HEK293 (cell line): ENCODE data around the gene LSM14B.

Experiments used
- EGR2 ChIP-seq: fragments of 450-650 bp; formaldehyde crosslinking; IDR thresholded peaks from 2 replicates; pipeline ENCODE4 v1.5.1; 2016; ENCODE audit warnings: low read depth, missing biosample characterization, missing genetic modification characterization
- GFI1B ChIP-seq: fragments of 450-650 bp; formaldehyde crosslinking; IDR thresholded peaks from 2 replicates; pipeline ENCODE4 v1.5.1; 2016; ENCODE audit warnings: missing biosample characterization, missing genetic modification characterization
- HOXA7 ChIP-seq: sonication (generic); formaldehyde crosslinking; IDR thresholded peaks from 2 replicates; pipeline ENCODE4 v1.8.1; 2022; ENCODE audit warnings: missing genetic modification reagents, borderline replicate concordance
- KLF16 ChIP-seq: fragments of 450-650 bp; formaldehyde crosslinking; IDR thresholded peaks from 2 replicates; pipeline ENCODE4 v1.5.1; 2017; ENCODE audit warnings: missing biosample characterization, missing genetic modification characterization
- MEIS1 ChIP-seq: sonication (generic); formaldehyde crosslinking; IDR thresholded peaks from 2 replicates; pipeline ENCODE4 v1.8.1; 2022; ENCODE audit warnings: missing genetic modification reagents, mild to moderate bottlenecking, borderline replicate concordance
- SP2 ChIP-seq: fragments of 450-650 bp; formaldehyde crosslinking; IDR thresholded peaks from 2 replicates; pipeline ENCODE4 v1.5.1; 2016; ENCODE audit warnings: missing biosample characterization, missing genetic modification characterization
- SP7 ChIP-seq: fragments of 450-650 bp; formaldehyde crosslinking; IDR thresholded peaks from 2 replicates; pipeline ENCODE4 v1.5.1; 2016; ENCODE audit warnings: missing biosample characterization, missing genetic modification characterization
- TRIM28 ChIP-seq: IDR thresholded peaks from 2 replicates; pipeline ENCODE4 v1.6.1; 2011; ENCODE audit warnings: low read length, control low read depth, borderline replicate concordance
- ZBTB21 ChIP-seq: fragments of 450-650 bp; formaldehyde crosslinking; IDR thresholded peaks from 2 replicates; pipeline ENCODE4 v1.5.1; 2017; ENCODE audit warnings: missing biosample characterization, missing genetic modification characterization
- ZBTB48 ChIP-seq: fragments of 450-650 bp; formaldehyde crosslinking; IDR thresholded peaks from 2 replicates; pipeline ENCODE4 v1.5.1; 2016; ENCODE audit warnings: missing biosample characterization, missing genetic modification characterization
- ZEB2 ChIP-seq: fragments of 450-650 bp; formaldehyde crosslinking; IDR thresholded peaks from 2 replicates; pipeline ENCODE4 v1.5.1; 2016; ENCODE audit warnings: missing biosample characterization, missing genetic modification characterization
- ZIC2 ChIP-seq: fragments of 450-650 bp; formaldehyde crosslinking; IDR thresholded peaks from 2 replicates; pipeline ENCODE4 v1.5.1; 2016; ENCODE audit warnings: missing biosample characterization, missing genetic modification characterization
- ZNF404 ChIP-seq: fragments of 450-650 bp; formaldehyde crosslinking; IDR thresholded peaks from 2 replicates; pipeline ENCODE4 v1.5.1; 2017; ENCODE audit warnings: missing biosample characterization, missing genetic modification characterization
- ZNF426 ChIP-seq: fragments of 450-650 bp; formaldehyde crosslinking; IDR thresholded peaks from 2 replicates; pipeline ENCODE4 v1.5.1; 2017; ENCODE audit warnings: missing biosample characterization, missing genetic modification characterization, mild to moderate bottlenecking, inconsistent platforms, moderate library complexity
- ZNF571 ChIP-seq: fragments of 450-650 bp; formaldehyde crosslinking; IDR thresholded peaks from 2 replicates; pipeline ENCODE4 v1.5.0; 2017; ENCODE audit warnings: missing biosample characterization, missing genetic modification characterization
- ZNF596 ChIP-seq: fragments of 450-650 bp; IDR thresholded peaks from 2 replicates; pipeline ENCODE4 v1.5.0; 2018; ENCODE audit warnings: missing biosample characterization, mild to moderate bottlenecking, missing genetic modification characterization, moderate library complexity
- ZNF600 ChIP-seq: fragments of 450-650 bp; formaldehyde crosslinking; IDR thresholded peaks from 2 replicates; pipeline ENCODE4 v1.5.1; 2016; ENCODE audit warnings: missing biosample characterization, missing genetic modification characterization
- ZNF623 ChIP-seq: fragments of 450-650 bp; formaldehyde crosslinking; IDR thresholded peaks from 2 replicates; pipeline ENCODE4 v1.5.1; 2016; ENCODE audit warnings: missing biosample characterization, missing genetic modification characterization
- ZNF629 ChIP-seq: fragments of 450-650 bp; formaldehyde crosslinking; IDR thresholded peaks from 2 replicates; pipeline ENCODE4 v1.5.1; 2017; ENCODE audit warnings: missing biosample characterization, missing genetic modification characterization
- ZNF837 ChIP-seq: fragments of 450-650 bp; formaldehyde crosslinking; IDR thresholded peaks from 2 replicates; pipeline ENCODE4 v1.5.1; 2016; ENCODE audit warnings: missing biosample characterization, missing genetic modification characterization
- TF ChIP-seq, protein P1 (sequence below): sonication (generic); formaldehyde crosslinking; IDR thresholded peaks from 2 replicates; pipeline ENCODE4 v1.8.1; 2022; ENCODE audit warnings: mild to moderate bottlenecking, moderate library complexity, missing genetic modification reagents
- TF ChIP-seq, protein P2 (sequence below): fragments of 450-650 bp; formaldehyde crosslinking; IDR thresholded peaks from 2 replicates; pipeline ENCODE4 v1.5.1; 2016; ENCODE audit warnings: missing biosample characterization, missing genetic modification characterization, borderline replicate concordance
- TF ChIP-seq, protein P3 (sequence below): fragments of 450-650 bp; formaldehyde crosslinking; IDR thresholded peaks from 2 replicates; pipeline ENCODE4 v1.5.1; 2016; ENCODE audit warnings: missing biosample characterization, missing genetic modification characterization
- TF ChIP-seq, protein P4 (sequence below): fragments of 450-650 bp; formaldehyde crosslinking; IDR thresholded peaks from 2 replicates; pipeline ENCODE4 v1.5.1; 2017; ENCODE audit warnings: missing biosample characterization, missing genetic modification characterization
- TF ChIP-seq, protein P5 (sequence below): fragments of 450-650 bp; formaldehyde crosslinking; IDR thresholded peaks from 2 replicates; pipeline ENCODE4 v1.5.1; 2017; ENCODE audit warnings: missing biosample characterization, missing genetic modification characterization
- TF ChIP-seq, protein P6 (sequence below): fragments of 450-650 bp; formaldehyde crosslinking; IDR thresholded peaks from 2 replicates; pipeline ENCODE4 v1.5.1; 2016; ENCODE audit warnings: missing biosample characterization, missing genetic modification characterization

Gene LSM14B

DNA sequence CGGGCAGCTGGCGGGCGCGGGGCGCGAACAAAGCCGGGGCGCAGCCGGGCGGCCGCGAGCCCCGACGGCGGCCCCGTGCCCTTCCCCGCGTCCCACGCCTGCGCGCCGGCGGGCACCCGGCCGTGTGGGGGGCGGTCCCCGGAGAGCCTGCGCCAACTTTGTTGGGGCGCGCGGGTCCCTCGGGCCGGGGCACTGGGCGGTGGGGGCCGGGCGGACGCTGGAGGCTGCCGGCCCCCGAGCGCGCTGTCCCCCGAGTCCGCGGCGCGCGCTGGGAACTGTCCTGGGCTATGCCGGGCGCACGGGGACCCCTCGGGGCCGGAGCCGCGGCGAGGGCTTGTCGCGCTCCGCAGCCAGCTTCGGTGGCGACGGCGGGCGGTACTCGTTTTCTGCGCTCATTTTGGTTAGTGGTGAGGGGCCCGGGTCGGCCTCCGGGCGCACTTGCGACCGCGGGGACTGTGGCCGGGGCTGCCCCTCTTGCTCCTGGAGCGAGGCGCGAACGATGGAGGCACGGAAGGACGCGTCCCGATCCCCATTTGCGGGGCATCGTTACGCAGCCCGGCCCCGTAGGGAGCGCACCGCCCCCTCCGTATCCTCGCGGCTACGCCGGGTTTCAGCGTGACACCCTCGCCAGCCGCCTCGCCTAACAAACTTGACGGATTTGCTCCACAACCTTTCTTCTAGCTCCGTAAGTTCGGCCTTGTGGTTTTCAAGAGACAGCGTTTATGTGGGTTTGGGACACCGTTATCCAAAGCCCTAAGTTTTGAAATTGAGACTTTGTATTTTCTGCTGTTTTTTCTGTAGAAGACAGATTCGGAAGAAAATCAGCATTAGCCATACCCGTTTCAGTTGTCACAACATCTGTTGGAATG, 21.9 kb downstream of the LSM14B start (continued):
- TF ChIP-seq, protein P1, sequence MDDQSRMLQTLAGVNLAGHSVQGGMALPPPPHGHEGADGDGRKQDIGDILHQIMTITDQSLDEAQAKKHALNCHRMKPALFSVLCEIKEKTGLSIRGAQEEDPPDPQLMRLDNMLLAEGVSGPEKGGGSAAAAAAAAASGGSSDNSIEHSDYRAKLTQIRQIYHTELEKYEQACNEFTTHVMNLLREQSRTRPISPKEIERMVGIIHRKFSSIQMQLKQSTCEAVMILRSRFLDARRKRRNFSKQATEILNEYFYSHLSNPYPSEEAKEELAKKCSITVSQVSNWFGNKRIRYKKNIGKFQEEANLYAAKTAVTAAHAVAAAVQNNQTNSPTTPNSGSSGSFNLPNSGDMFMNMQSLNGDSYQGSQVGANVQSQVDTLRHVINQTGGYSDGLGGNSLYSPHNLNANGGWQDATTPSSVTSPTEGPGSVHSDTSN: no peak
- TF ChIP-seq ZNF600 (tag by site-specific recombination) (peak; percentile 83), KLF16 (tag by site-specific recombination) (peak; percentile 87), ZNF404 (no peak), ZNF623 (tag by site-specific recombination) (no peak), ZNF426 (tag by site-specific recombination) (no peak), ZNF596 (tag by site-specific recombination) (no peak), ZNF629 (tag by site-specific recombination) (0 out of 2 replicates have a peak, but pooled peaks have one; percentile 24), ZNF837 (tag by site-specific recombination) (no peak), GFI1B (tag by site-specific recombination) (no peak), ZIC2 (tag by site-specific recombination) (peak; percentile 21; the same call in 1 of the 2 replicates), ZNF571 (tag by site-specific recombination) (no peak), SP7 (tag by site-specific recombination) (no peak), SP2 (tag by site-specific recombination) (peak; percentile 59), MEIS1 (no peak), ZBTB21 (tag by site-specific recombination) (no peak), HOXA7 (no peak), TRIM28 (no peak), ZBTB48 (0 out of 2 replicates have a peak, but pooled peaks have one; percentile 32), ZEB2 (tag by site-specific recombination) (peak; percentile 72; the same call in 1 of the 2 replicates), EGR2 (tag by site-specific recombination) (0 out of 2 replicates have a peak, but pooled peaks have one; percentile 19)
- TF ChIP-seq, protein P2, sequence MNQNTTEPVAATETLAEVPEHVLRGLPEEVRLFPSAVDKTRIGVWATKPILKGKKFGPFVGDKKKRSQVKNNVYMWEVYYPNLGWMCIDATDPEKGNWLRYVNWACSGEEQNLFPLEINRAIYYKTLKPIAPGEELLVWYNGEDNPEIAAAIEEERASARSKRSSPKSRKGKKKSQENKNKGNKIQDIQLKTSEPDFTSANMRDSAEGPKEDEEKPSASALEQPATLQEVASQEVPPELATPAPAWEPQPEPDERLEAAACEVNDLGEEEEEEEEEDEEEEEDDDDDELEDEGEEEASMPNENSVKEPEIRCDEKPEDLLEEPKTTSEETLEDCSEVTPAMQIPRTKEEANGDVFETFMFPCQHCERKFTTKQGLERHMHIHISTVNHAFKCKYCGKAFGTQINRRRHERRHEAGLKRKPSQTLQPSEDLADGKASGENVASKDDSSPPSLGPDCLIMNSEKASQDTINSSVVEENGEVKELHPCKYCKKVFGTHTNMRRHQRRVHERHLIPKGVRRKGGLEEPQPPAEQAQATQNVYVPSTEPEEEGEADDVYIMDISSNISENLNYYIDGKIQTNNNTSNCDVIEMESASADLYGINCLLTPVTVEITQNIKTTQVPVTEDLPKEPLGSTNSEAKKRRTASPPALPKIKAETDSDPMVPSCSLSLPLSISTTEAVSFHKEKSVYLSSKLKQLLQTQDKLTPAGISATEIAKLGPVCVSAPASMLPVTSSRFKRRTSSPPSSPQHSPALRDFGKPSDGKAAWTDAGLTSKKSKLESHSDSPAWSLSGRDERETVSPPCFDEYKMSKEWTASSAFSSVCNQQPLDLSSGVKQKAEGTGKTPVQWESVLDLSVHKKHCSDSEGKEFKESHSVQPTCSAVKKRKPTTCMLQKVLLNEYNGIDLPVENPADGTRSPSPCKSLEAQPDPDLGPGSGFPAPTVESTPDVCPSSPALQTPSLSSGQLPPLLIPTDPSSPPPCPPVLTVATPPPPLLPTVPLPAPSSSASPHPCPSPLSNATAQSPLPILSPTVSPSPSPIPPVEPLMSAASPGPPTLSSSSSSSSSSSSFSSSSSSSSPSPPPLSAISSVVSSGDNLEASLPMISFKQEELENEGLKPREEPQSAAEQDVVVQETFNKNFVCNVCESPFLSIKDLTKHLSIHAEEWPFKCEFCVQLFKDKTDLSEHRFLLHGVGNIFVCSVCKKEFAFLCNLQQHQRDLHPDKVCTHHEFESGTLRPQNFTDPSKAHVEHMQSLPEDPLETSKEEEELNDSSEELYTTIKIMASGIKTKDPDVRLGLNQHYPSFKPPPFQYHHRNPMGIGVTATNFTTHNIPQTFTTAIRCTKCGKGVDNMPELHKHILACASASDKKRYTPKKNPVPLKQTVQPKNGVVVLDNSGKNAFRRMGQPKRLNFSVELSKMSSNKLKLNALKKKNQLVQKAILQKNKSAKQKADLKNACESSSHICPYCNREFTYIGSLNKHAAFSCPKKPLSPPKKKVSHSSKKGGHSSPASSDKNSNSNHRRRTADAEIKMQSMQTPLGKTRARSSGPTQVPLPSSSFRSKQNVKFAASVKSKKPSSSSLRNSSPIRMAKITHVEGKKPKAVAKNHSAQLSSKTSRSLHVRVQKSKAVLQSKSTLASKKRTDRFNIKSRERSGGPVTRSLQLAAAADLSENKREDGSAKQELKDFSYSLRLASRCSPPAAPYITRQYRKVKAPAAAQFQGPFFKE: no peak
- TF ChIP-seq, protein P3, sequence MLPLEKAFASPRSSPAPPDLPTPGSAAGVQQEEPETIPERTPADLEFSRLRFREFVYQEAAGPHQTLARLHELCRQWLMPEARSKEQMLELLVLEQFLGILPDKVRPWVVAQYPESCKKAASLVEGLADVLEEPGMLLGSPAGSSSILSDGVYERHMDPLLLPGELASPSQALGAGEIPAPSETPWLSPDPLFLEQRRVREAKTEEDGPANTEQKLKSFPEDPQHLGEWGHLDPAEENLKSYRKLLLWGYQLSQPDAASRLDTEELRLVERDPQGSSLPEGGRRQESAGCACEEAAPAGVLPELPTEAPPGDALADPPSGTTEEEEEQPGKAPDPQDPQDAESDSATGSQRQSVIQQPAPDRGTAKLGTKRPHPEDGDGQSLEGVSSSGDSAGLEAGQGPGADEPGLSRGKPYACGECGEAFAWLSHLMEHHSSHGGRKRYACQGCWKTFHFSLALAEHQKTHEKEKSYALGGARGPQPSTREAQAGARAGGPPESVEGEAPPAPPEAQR (tag by site-specific recombination): no peak
- TF ChIP-seq, protein P4, sequence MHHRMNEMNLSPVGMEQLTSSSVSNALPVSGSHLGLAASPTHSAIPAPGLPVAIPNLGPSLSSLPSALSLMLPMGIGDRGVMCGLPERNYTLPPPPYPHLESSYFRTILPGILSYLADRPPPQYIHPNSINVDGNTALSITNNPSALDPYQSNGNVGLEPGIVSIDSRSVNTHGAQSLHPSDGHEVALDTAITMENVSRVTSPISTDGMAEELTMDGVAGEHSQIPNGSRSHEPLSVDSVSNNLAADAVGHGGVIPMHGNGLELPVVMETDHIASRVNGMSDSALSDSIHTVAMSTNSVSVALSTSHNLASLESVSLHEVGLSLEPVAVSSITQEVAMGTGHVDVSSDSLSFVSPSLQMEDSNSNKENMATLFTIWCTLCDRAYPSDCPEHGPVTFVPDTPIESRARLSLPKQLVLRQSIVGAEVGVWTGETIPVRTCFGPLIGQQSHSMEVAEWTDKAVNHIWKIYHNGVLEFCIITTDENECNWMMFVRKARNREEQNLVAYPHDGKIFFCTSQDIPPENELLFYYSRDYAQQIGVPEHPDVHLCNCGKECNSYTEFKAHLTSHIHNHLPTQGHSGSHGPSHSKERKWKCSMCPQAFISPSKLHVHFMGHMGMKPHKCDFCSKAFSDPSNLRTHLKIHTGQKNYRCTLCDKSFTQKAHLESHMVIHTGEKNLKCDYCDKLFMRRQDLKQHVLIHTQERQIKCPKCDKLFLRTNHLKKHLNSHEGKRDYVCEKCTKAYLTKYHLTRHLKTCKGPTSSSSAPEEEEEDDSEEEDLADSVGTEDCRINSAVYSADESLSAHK: no peak
- TF ChIP-seq, protein P5, sequence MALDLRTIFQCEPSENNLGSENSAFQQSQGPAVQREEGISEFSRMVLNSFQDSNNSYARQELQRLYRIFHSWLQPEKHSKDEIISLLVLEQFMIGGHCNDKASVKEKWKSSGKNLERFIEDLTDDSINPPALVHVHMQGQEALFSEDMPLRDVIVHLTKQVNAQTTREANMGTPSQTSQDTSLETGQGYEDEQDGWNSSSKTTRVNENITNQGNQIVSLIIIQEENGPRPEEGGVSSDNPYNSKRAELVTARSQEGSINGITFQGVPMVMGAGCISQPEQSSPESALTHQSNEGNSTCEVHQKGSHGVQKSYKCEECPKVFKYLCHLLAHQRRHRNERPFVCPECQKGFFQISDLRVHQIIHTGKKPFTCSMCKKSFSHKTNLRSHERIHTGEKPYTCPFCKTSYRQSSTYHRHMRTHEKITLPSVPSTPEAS (tag by site-specific recombination): no peak
- TF ChIP-seq, protein P6, sequence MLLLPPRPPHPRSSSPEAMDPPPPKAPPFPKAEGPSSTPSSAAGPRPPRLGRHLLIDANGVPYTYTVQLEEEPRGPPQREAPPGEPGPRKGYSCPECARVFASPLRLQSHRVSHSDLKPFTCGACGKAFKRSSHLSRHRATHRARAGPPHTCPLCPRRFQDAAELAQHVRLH (tag by site-specific recombination): no peak
